ENCODE measurements around the gene CTDP1.
"Not testable (repeated sequence)": the region's sequence is repeated elsewhere in the genome, so short reads cannot be mapped to it uniquely, and the experiment has no call there.

The CTDP1 gene

GRCh38 chr18:79725486-79725885 is 45.9 kb downstream of the CTDP1 start:
- no peak overlapping the region for H3K4me3 ChIP-seq (ENCODE audit: low read length)
- no peak for TF ChIP-seq ZNF274 (IDR thresholded peaks at IDR 0.05; ENCODE audit: low read depth, low read length)

- H3K4me3 ChIP-seq (ENCODE audit: low read length) = no peak overlapping the region
- no peak for TF ChIP-seq ZNF274 (IDR thresholded peaks at IDR 0.05; ENCODE audit: low read depth, low read length)
Measured at GRCh38 chr18:79726721-79727120, 47.1 kb downstream of the CTDP1 start.

- no peak for TF ChIP-seq ZNF274 (IDR thresholded peaks at IDR 0.05; ENCODE audit: low read depth, low read length)
- no peak overlapping the region for H3K4me3 ChIP-seq (ENCODE audit: low read length)
Measured at GRCh38 chr18:79727211-79727610, 47.6 kb downstream of the CTDP1 start.

GRCh38 chr18:79728931-79729586 is 49.5 kb downstream of the CTDP1 start:
- no peak for TF ChIP-seq ZNF274 (IDR thresholded peaks at IDR 0.05; ENCODE audit: low read depth, low read length)

GRCh38 chr18:79729611-79730010 is 50.0 kb downstream of the CTDP1 start:
- TF ChIP-seq ZNF274 (IDR thresholded peaks at IDR 0.05; ENCODE audit: low read depth, low read length) = no peak
- H3K4me3 ChIP-seq (ENCODE audit: low read length) = no peak overlapping the region

More at GRCh38 chr18:79728931-79729586, 49.5 kb downstream of the CTDP1 start:
- H3K4me3 ChIP-seq (ENCODE audit: low read length) = no peak overlapping the region

- H3K4me3 ChIP-seq (ENCODE audit: low read length) = no peak overlapping the region
- TF ChIP-seq ZNF274 (IDR thresholded peaks at IDR 0.05; ENCODE audit: low read depth, low read length) = no peak
Measured at GRCh38 chr18:79730804-79731203, 51.2 kb downstream of the CTDP1 start.

- H3K4me3 ChIP-seq (ENCODE audit: low read length) = not testable (repeated sequence)
- peak; percentile 87 for TF ChIP-seq ZNF274 (IDR thresholded peaks at IDR 0.05; ENCODE audit: low read depth, low read length)
Measured at GRCh38 chr18:79731881-79732720, 52.5 kb downstream of the CTDP1 start.

- TF ChIP-seq ZNF274 (IDR thresholded peaks at IDR 0.05; ENCODE audit: low read depth, low read length) = no peak
- no peak overlapping the region for H3K4me3 ChIP-seq (ENCODE audit: low read length)
Measured at GRCh38 chr18:79732721-79733025, 53.1 kb downstream of the CTDP1 start.

- H3K4me3 ChIP-seq (ENCODE audit: low read length) = no peak overlapping the region
- TF ChIP-seq ZNF274 (IDR thresholded peaks at IDR 0.05; ENCODE audit: low read depth, low read length) = no peak
Measured at GRCh38 chr18:79733135-79733701, 53.6 kb downstream of the CTDP1 start.

- TF ChIP-seq ZNF274 (IDR thresholded peaks at IDR 0.05; ENCODE audit: low read depth, low read length) = no peak
- no peak overlapping the region for H3K4me3 ChIP-seq (ENCODE audit: low read length)
Measured at GRCh38 chr18:79733986-79734770, 54.6 kb downstream of the CTDP1 start.

- TF ChIP-seq ZNF274 (IDR thresholded peaks at IDR 0.05; ENCODE audit: low read depth, low read length) = no peak
- no peak overlapping the region for H3K4me3 ChIP-seq (ENCODE audit: low read length)
Measured at GRCh38 chr18:79735071-79735980, 55.7 kb downstream of the CTDP1 start.

- TF ChIP-seq ZNF274 (IDR thresholded peaks at IDR 0.05; ENCODE audit: low read depth, low read length) = no peak
Measured at GRCh38 chr18:79736230-79736629, 56.6 kb downstream of the CTDP1 start.

GRCh38 chr18:79736846-79737245 is 57.2 kb downstream of the CTDP1 start:
- H3K4me3 ChIP-seq (ENCODE audit: low read length) = no peak overlapping the region
- TF ChIP-seq ZNF274 (IDR thresholded peaks at IDR 0.05; ENCODE audit: low read depth, low read length) = no peak

More at GRCh38 chr18:79736230-79736629, 56.6 kb downstream of the CTDP1 start:
- H3K4me3 ChIP-seq (ENCODE audit: low read length) = no peak overlapping the region

Measured in GM08714 (cell line).